Measurements from ENCODE around the gene OPCML.

The OPCML gene

GRCh38 chr11:132450631-132451030, 1081.7 kb downstream of the OPCML start:
- TF ChIP-seq, protein P1, sequence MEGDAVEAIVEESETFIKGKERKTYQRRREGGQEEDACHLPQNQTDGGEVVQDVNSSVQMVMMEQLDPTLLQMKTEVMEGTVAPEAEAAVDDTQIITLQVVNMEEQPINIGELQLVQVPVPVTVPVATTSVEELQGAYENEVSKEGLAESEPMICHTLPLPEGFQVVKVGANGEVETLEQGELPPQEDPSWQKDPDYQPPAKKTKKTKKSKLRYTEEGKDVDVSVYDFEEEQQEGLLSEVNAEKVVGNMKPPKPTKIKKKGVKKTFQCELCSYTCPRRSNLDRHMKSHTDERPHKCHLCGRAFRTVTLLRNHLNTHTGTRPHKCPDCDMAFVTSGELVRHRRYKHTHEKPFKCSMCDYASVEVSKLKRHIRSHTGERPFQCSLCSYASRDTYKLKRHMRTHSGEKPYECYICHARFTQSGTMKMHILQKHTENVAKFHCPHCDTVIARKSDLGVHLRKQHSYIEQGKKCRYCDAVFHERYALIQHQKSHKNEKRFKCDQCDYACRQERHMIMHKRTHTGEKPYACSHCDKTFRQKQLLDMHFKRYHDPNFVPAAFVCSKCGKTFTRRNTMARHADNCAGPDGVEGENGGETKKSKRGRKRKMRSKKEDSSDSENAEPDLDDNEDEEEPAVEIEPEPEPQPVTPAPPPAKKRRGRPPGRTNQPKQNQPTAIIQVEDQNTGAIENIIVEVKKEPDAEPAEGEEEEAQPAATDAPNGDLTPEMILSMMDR (IDR thresholded peaks at IDR 0.05), result no peak

DNA sequence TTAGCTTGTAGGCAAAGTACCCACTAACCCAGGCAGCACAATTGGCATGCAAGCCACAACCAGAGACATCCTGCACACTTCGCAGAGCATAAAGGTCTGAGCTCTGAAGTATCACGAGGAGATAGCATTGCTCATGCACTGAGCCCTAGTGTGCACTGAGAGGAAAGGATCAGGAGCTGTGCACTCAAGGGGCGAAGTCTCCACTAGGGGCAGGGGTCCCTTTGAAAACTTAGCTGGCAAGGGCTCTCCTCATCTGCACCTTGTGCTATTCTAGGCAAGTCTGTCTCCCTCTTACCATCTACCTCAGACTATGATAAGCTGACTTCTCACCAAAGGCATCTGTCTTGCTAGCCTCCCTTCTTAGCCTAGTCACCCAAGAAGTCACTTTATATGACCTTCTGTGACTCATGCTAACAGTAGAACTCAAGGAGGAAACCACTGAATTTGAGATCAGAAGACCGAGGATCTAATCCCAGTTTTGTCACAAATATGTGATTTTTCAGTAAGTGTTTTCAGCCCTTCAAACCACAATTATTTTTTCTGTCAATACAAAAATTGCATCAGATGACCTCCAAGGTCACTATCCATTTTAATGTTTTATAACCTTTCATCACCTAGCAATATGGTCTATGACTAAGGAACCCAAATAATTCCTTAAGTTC, 1083.8 kb downstream of the OPCML start:
- TF ChIP-seq, protein P1 (IDR thresholded peaks at IDR 0.05), result no peak

- TF ChIP-seq, protein P1 (IDR thresholded peaks at IDR 0.05), result no peak
Measured at GRCh38 chr11:132447761-132448160, 1084.5 kb downstream of the OPCML start.

DNA sequence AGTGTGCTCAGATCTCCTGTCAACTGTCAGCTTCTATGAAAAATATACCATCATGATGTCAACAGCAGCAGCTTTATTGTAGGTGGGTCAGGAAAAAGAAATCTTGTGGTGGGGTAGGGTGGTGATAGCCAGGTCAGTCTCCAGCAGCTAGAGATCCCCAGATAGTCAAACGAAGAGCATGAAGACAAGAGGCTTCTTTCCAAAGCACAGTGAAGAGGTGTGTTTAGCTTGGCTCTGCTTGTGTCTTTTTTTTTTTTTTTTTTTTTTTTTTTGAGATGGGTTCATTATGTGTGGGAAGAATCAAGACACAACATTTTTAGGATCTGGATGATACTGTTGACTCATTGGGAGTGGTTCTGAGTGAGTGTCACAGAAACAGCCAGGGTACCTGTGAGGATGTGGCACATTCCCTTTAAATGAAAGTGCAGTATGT, 1086.4 kb downstream of the OPCML start:
- TF ChIP-seq, protein P1 (IDR thresholded peaks at IDR 0.05), result no peak

DNA sequence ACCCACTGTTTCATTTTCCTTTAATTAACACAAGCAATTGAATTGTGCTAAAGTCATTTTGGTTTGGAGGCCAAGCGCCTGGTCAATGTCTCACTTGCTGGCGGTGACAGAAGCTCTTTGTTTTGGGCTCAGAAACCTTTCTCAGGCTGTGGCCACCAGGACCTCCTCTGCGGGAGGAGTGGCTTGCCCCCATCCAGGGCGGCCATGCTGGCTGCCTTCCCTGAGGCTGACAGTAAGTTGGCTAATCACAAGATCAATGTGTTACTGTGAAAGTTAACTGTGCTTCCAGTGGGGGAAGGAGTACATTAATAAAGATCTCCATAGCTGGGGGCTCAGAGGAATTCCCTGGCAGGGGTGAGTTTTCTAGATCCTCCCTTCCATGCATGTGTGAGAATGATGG, 1087.4 kb downstream of the OPCML start:
- TF ChIP-seq, protein P1 (IDR thresholded peaks at IDR 0.05), result no peak

GRCh38 chr11:132439711-132440255, 1092.5 kb downstream of the OPCML start:
- TF ChIP-seq, protein P1 (IDR thresholded peaks at IDR 0.05), result no peak

- TF ChIP-seq, protein P1 (IDR thresholded peaks at IDR 0.05), result no peak
Measured at GRCh38 chr11:132438418-132438817, 1093.9 kb downstream of the OPCML start.
